ENCODE measurements around the gene TMSB4X.
"Not testable (repeated sequence)": the region's sequence is repeated elsewhere in the genome, so short reads cannot be mapped to it uniquely, and the experiment has no call there.

TMSB4X gene

GRCh38 chrX:13013363-13014110 lies 38.6 kb downstream of the TMSB4X start:
- TF ChIP-seq CTCF (IDR thresholded peaks at IDR 0.05; ENCODE audit: insufficient read depth, low read length, poor library complexity, severe bottlenecking): no peak
- Histone ChIP-seq H3K27me3 (replicated peaks; ENCODE audit: control insufficient read depth, insufficient read depth, low read length) (no peaks in the 10 kb centered on the region), H3K4me3 (replicated peaks; ENCODE audit: low read depth, low read length) (no peak overlapping the region), H3K36me3 (ENCODE audit: control insufficient read depth, insufficient read depth, low read length) (no peaks in the 10 kb centered on the region)
- peak; percentile 65 for DNase-seq (ENCODE audit: extremely low read depth, insufficient read length)

- no peak overlapping the region for H3K4me3 ChIP-seq (replicated peaks; ENCODE audit: low read depth, low read length)
- H3K36me3 ChIP-seq (ENCODE audit: control insufficient read depth, insufficient read depth, low read length): no peaks in the 10 kb centered on the region
- no peaks in the 10 kb centered on the region for H3K27me3 ChIP-seq (replicated peaks; ENCODE audit: control insufficient read depth, insufficient read depth, low read length)
- DNase-seq (ENCODE audit: extremely low read depth, insufficient read length): no peak
- TF ChIP-seq CTCF (IDR thresholded peaks at IDR 0.05; ENCODE audit: insufficient read depth, low read length, poor library complexity, severe bottlenecking): no peak
These were observed 39.5 kb downstream of the TMSB4X start for GRCh38 chrX:13014111-13015096.

- no peak for TF ChIP-seq CTCF (IDR thresholded peaks at IDR 0.05; ENCODE audit: insufficient read depth, low read length, poor library complexity, severe bottlenecking)
- DNase-seq (ENCODE audit: extremely low read depth, insufficient read length): no peak
- no peaks in the 10 kb centered on the region for H3K36me3 ChIP-seq (ENCODE audit: control insufficient read depth, insufficient read depth, low read length)
- H3K27me3 ChIP-seq (replicated peaks; ENCODE audit: control insufficient read depth, insufficient read depth, low read length): no peaks in the 10 kb centered on the region
- no peak overlapping the region for H3K4me3 ChIP-seq (replicated peaks; ENCODE audit: low read depth, low read length)
These were observed 40.8 kb downstream of the TMSB4X start for GRCh38 chrX:13015536-13016236.

GRCh38 chrX:13016731-13017130 lies 41.8 kb downstream of the TMSB4X start:
- H3K36me3 ChIP-seq (ENCODE audit: control insufficient read depth, insufficient read depth, low read length); DNase-seq (ENCODE audit: extremely low read depth, insufficient read length); H3K27me3 ChIP-seq (replicated peaks; ENCODE audit: control insufficient read depth, insufficient read depth, low read length); H3K4me3 ChIP-seq (replicated peaks; ENCODE audit: low read depth, low read length): not testable (repeated sequence)

- no peaks in the 10 kb centered on the region for H3K27me3 ChIP-seq (replicated peaks; ENCODE audit: control insufficient read depth, insufficient read depth, low read length)
- no peak for DNase-seq (ENCODE audit: extremely low read depth, insufficient read length)
- no peak for TF ChIP-seq CTCF (IDR thresholded peaks at IDR 0.05; ENCODE audit: insufficient read depth, low read length, poor library complexity, severe bottlenecking)
- no peaks in the 10 kb centered on the region for H3K36me3 ChIP-seq (ENCODE audit: control insufficient read depth, insufficient read depth, low read length)
- H3K4me3 ChIP-seq (replicated peaks; ENCODE audit: low read depth, low read length): no peak overlapping the region
These were observed 48.0 kb downstream of the TMSB4X start for GRCh38 chrX:13022926-13023325.

All from GM06990 (cell line).